GM12865 (cell line): Measurements from ENCODE around the gene MEIKIN.

Experiments
- DNase-seq: peaks from one replicate; pipeline ENCODE4 v3.0.0; 2010; ENCODE audit warnings: low read depth
- H3K4me3 ChIP-seq: 2 replicates; pipeline ENCODE4 v1.5.1; 2011; ENCODE audit warnings: mild to moderate bottlenecking, low read depth, low read length, control low read depth
- TF ChIP-seq, protein P1 (sequence below): IDR thresholded peaks from 2 replicates; pipeline ENCODE4 v1.5.1; 2011; ENCODE audit warnings: low read length, control low read depth, low read depth, inconsistent platforms; ENCODE audit not compliant: insufficient read depth; ENCODE audit errors: missing control alignments

The MEIKIN gene

DNA sequence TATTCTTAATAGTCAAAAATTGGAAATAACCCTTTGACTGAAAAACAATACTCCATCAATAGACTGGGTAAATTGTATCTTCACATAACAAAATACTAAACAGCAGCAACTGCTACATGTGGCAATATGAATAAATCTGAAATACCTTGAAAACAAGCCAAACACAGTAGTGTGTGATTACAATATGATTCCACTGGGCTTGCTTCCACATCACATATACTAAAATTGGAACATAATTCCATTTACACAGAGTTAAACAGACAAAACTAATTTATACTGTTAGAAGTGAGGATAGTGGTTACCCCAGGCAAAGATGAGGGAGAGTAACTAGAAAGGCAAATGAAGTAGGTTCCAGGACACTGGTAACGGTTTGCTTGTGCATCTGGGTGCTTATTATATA lies 169.0 kb downstream of the MEIKIN start:
- TF ChIP-seq, protein P1, sequence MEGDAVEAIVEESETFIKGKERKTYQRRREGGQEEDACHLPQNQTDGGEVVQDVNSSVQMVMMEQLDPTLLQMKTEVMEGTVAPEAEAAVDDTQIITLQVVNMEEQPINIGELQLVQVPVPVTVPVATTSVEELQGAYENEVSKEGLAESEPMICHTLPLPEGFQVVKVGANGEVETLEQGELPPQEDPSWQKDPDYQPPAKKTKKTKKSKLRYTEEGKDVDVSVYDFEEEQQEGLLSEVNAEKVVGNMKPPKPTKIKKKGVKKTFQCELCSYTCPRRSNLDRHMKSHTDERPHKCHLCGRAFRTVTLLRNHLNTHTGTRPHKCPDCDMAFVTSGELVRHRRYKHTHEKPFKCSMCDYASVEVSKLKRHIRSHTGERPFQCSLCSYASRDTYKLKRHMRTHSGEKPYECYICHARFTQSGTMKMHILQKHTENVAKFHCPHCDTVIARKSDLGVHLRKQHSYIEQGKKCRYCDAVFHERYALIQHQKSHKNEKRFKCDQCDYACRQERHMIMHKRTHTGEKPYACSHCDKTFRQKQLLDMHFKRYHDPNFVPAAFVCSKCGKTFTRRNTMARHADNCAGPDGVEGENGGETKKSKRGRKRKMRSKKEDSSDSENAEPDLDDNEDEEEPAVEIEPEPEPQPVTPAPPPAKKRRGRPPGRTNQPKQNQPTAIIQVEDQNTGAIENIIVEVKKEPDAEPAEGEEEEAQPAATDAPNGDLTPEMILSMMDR: no peak
- no peak for DNase-seq
- no peak overlapping the region for H3K4me3 ChIP-seq

DNA sequence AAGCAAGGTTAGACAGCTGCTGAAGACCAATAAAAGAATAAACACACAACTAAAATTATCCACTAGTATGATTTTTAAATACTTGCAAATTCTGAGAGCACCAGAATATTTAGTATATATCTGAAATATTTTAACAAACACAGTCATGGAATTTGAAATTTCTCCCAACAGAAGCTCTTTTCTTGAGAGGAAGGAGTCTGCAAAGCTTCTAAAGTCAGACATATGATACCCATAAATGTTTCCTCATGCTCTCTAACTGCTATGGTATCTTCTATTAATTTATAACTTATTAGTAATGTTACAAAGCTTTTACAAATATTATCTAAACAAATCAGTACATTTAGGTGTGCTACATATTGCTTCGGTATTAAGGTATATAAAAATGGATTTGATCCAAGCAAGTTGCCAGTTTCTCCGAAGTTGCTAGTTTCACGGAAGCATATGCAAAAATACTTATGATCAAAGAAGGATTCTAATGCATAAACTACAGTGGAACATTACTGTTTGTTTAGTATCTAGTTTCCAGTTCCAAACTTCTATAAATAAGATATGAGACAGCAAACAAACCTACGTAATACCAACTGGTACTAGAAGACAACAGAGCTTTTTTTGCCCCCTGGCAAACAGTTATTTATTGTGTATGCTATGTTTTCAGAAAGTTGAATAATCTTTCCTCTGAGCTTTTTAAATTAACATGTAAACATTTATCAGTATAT lies 170.7 kb downstream of the MEIKIN start:
- H3K4me3 ChIP-seq: no peak overlapping the region
- no peak for DNase-seq
- TF ChIP-seq, protein P1: no peak

GRCh38 chr5:131773805-131774204 lies 171.7 kb downstream of the MEIKIN start:
- DNase-seq: no peak
- H3K4me3 ChIP-seq: no peak overlapping the region
- TF ChIP-seq, protein P1: no peak

DNA sequence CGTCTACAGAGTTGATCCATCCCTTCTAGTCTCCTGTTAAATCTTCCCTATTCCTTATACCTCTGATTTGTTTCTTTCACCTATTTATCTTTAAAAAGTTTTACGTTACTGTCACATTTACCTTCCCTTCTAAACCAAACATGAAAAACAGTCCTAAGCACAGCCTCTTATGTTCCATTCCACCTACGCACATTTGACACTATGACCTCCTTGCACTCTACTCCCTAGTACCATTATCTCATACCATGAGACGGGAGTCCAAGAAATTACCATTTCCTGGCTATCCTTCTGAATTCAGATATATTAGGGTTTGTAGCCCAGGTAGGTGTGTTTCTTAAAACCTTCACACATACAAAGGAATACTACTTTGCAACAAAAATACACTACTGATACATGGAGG lies 173.8 kb downstream of the MEIKIN start:
- H3K4me3 ChIP-seq: no peak overlapping the region
- TF ChIP-seq, protein P1: no peak
- DNase-seq: no peak

- H3K4me3 ChIP-seq: no peak overlapping the region
- TF ChIP-seq, protein P1: no peak
- DNase-seq: no peak
Measured at GRCh38 chr5:131769961-131770360, 175.5 kb downstream of the MEIKIN start.

DNA sequence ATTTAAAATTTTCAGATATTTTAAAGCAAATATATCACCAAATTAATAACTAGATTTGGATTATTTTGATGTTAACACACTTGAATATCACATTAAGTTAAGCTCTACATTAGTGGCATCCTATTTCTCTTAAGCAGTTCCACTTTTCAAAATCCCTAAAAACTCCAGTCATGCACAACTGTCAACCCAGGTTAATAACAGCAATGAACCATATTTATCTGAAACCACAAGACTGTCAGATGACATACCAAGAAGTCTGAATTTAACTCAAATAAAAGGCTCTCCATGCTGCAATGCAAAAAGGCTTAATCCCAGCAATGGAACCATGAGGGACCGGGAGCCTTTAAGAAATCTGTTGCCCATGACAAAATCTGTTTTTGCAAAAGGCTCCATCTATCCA lies 176.1 kb downstream of the MEIKIN start:
- DNase-seq: no peak
- H3K4me3 ChIP-seq: no peak overlapping the region
- TF ChIP-seq, protein P1: no peak

DNA sequence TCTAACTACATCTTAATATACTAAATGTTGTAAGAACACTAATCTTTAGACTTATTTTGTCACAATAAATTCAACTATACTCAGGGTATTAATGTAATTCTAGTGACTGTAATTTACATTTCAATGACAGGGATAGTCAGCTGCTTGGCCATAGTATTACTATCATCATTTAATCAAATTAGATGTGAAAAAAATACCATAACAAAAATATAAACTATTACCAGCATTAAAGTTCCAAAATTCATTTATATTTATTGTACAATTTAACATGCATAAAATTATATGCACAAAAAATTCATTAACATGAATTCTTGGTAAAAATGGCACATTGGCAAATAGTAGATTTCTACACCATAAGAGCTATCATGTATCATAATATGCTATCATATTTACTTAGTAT lies 177.6 kb downstream of the MEIKIN start:
- no peak for DNase-seq
- H3K4me3 ChIP-seq: no peak overlapping the region
- TF ChIP-seq, protein P1: no peak
